Neutrophil (primary cell): Measurements from ENCODE around the gene RLN3.
A peak's percentile ranks its signal among the peaks of the same experiment; 100 is the strongest.

Source experiments
- H3K27ac ChIP-seq: fragments of 200-600 bp; sonication (generic); 2 replicates; pipeline ENCODE4 v1.5.1; 2016; ENCODE audit warnings: mild to moderate bottlenecking, moderate library complexity
- H3K27me3 ChIP-seq: fragments of 200-600 bp; sonication (generic); 2 replicates; pipeline ENCODE4 v1.6.0; 2016; ENCODE audit warnings: mild to moderate bottlenecking
- H3K36me3 ChIP-seq: fragments of 200-600 bp; sonication (generic); 2 replicates; pipeline ENCODE4 v1.5.1; 2017
- H3K4me1 ChIP-seq, 2 experiments: fragments of 200-600 bp in 1 of 2; sonication (generic) in 1 of 2; 1 replicate in 1 of 2; 2 replicates in 1 of 2; pipeline versions ENCODE4 v1.5.1 to v1.6.1; 2013 to 2016; ENCODE audit warnings: low read depth in 1 of 2, low read length in 1 of 2, mild to moderate bottlenecking in 1 of 2, moderate library complexity in 1 of 2; ENCODE audit not compliant: control insufficient read depth in 1 of 2, insufficient read depth in 1 of 2
- H3K4me3 ChIP-seq, 2 experiments: fragments of 200-600 bp in 1 of 2; sonication (generic) in 1 of 2; 1 replicate in 1 of 2; 2 replicates in 1 of 2; pipeline ENCODE4 v1.5.1; 2013 to 2016; ENCODE audit warnings: low read depth in 1 of 2, low read length in 1 of 2, mild to moderate bottlenecking in 1 of 2, moderate library complexity in 1 of 2
- H3K9me3 ChIP-seq: fragments of 200-600 bp; sonication (generic); 2 replicates; pipeline ENCODE4 v1.5.1; 2016
- TF ChIP-seq, protein P1 (sequence below): fragments of 200-600 bp; sonication (generic); IDR thresholded peaks from 2 replicates; pipeline ENCODE4 v1.5.1; 2016; ENCODE audit warnings: antibody characterized with exemption

Gene RLN3

DNA sequence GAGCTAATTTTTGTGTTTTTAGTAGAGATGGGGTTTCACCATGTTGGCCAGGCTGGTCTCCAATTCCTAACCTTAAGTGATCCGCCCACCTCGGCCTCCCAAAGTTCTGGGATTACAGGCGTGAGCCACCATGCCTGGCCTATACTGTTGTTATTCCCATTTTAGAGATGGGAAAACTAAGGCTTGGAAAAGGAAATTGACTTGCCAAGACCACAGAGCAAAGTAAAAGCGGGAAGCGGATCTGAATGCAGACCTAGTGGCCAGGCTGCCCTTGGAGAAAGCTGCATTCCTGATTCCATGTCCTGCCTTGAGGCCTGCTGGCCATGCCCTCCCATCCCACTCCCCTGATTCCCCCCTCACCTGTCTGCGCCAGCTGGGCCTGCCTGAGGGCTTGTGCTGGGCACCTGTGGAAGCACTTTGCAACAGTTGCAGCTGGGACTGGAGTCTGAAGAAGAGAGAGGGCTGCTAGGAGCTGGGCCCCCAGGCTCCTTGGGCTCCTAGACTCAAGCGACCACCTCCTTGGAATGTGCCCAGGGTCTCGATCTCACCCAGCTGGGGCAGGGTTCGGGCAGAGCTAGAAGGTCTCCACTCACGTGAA, 28.2 kb downstream of the RLN3 start:
- H3K27me3 ChIP-seq: peaks cover 81% of the 10 kb centered on the region
- TF ChIP-seq, protein P1, sequence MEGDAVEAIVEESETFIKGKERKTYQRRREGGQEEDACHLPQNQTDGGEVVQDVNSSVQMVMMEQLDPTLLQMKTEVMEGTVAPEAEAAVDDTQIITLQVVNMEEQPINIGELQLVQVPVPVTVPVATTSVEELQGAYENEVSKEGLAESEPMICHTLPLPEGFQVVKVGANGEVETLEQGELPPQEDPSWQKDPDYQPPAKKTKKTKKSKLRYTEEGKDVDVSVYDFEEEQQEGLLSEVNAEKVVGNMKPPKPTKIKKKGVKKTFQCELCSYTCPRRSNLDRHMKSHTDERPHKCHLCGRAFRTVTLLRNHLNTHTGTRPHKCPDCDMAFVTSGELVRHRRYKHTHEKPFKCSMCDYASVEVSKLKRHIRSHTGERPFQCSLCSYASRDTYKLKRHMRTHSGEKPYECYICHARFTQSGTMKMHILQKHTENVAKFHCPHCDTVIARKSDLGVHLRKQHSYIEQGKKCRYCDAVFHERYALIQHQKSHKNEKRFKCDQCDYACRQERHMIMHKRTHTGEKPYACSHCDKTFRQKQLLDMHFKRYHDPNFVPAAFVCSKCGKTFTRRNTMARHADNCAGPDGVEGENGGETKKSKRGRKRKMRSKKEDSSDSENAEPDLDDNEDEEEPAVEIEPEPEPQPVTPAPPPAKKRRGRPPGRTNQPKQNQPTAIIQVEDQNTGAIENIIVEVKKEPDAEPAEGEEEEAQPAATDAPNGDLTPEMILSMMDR: no peak
- no peak overlapping the region for H3K27ac ChIP-seq

DNA sequence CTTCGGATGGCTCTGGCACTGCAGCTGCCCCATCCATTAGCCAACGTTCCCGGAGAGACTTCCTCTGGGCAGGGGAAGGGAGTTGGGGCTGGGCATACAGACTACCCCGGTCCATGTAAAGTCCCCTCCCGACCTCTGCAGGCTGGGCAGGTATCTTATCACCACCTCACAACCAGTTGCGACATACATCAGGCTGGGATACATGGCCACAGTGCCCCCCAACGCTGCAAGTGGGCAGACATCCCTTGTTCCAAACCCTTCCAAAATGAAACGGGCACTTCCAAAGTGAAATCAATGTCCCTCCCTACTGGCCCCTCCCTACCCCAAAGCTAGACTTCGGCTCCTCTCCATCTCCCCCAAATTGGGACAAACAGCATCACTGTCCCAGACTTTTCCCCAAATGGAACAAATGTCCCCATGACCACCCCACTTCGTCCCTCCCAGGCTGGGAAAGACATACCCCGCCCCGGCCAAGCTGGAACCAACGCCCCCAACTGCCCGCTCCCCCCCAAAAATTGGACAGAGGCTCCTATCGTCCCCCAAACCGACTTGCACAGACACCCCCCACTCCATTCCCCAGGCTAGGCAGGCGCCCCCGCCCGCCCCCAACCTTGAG, 28.9 kb downstream of the RLN3 start:
- H3K9me3 ChIP-seq: no peaks in the 10 kb centered on the region
- TF ChIP-seq, protein P1: no peak
- H3K4me1 ChIP-seq: peaks cover 0 to 7% of the 10 kb centered on the region in 2 experiments
- no peak overlapping the region for H3K4me3 ChIP-seq
- H3K36me3 ChIP-seq: no peaks in the 10 kb centered on the region
- no peak overlapping the region for H3K27ac ChIP-seq
- H3K27me3 ChIP-seq: peaks cover 88% of the 10 kb centered on the region

More for the DNA sequence above, 28.2 kb downstream of the RLN3 start:
- Histone ChIP-seq H3K4me1 (peaks cover 0 to 7% of the 10 kb centered on the region in 2 experiments), H3K36me3 (no peaks in the 10 kb centered on the region), H3K9me3 (no peaks in the 10 kb centered on the region), H3K4me3 (no peak overlapping the region)

- Histone ChIP-seq H3K27me3 (peaks cover 91% of the 10 kb centered on the region), H3K36me3 (no peaks in the 10 kb centered on the region), H3K9me3 (no peaks in the 10 kb centered on the region), H3K4me3 (no peak overlapping the region), H3K4me1 (peaks cover 0 to 7% of the 10 kb centered on the region in 2 experiments), H3K27ac (no peak overlapping the region)
- TF ChIP-seq, protein P1: no peak
Observed at GRCh38 chr19:14058182-14059092, 30.5 kb downstream of the RLN3 start.

GRCh38 chr19:14059093-14059480, 31.1 kb downstream of the RLN3 start:
- no peaks in the 10 kb centered on the region for H3K36me3 ChIP-seq
- TF ChIP-seq, protein P1: peak; percentile 63
- peaks cover 0 to 7% of the 10 kb centered on the region in 2 experiments for H3K4me1 ChIP-seq
- H3K27me3 ChIP-seq: peaks cover 85% of the 10 kb centered on the region
- no peaks in the 10 kb centered on the region for H3K9me3 ChIP-seq
- no peak overlapping the region for H3K27ac ChIP-seq
- no peak overlapping the region for H3K4me3 ChIP-seq

GRCh38 chr19:14059652-14060155, 31.8 kb downstream of the RLN3 start:
- H3K36me3 ChIP-seq: no peaks in the 10 kb centered on the region
- no peak overlapping the region for H3K4me3 ChIP-seq
- TF ChIP-seq, protein P1: no peak
- H3K9me3 ChIP-seq: no peaks in the 10 kb centered on the region
- H3K27ac ChIP-seq: no peak overlapping the region
- H3K27me3 ChIP-seq: peaks cover 79% of the 10 kb centered on the region
- H3K4me1 ChIP-seq: peaks cover 0 to 7% of the 10 kb centered on the region in 2 experiments
